ENCODE results near the gene FRMPD4.

- no peak for TF ChIP-seq CTCF (IDR thresholded peaks at IDR 0.05; ENCODE audit: low read length)
- TF ChIP-seq EZH2 (optimal IDR thresholded peaks at IDR 0.05; ENCODE audit: low read depth, low read length), result no peak
- TF ChIP-seq EZH2phosphoT487 (IDR thresholded peaks at IDR 0.05; ENCODE audit: low read length), result no peak
These were observed 332.8 kb downstream of the FRMPD4 start for GRCh38 chrX:12471061-12471460.
